ENCODE results near the gene TGFB1. TPM values are rescaled to one million over a fixed set of nuclear protein-coding genes. Genes with fewer than 3 reads are reported as not detected.

The TGFB1 gene
- total RNA-seq, 1 experiment from 2014 or later = 42.6 TPM

GRCh38 chr19:41359741-41360140 lies 6.0 kb upstream of the TGFB1 start:
- Histone ChIP-seq H3K36me3 (ENCODE audit: control insufficient read depth, insufficient read depth, low read length) (no peaks in the 10 kb centered on the region), H3K4me3 (ENCODE audit: low read depth in 2 of 2, low read length in 2 of 2) (no peak overlapping the region), H3K9me3 (ENCODE audit: control insufficient read depth, insufficient read depth, low read depth, low read length) (no peaks in the 10 kb centered on the region), H3K27ac (ENCODE audit: low read length) (no peak overlapping the region), H3K4me1 (ENCODE audit: control insufficient read depth, insufficient read depth, low read length) (peaks cover 3% of the 10 kb centered on the region), H3K27me3 (ENCODE audit: control insufficient read depth, insufficient read depth, low read length) (no peaks in the 10 kb centered on the region)
- TF ChIP-seq TCF7L2 (IDR thresholded peaks at IDR 0.05; ENCODE audit: low read depth, low read length) = no peak
- no peak for TF ChIP-seq CTCF (IDR thresholded peaks at IDR 0.05)
- no peak for TF ChIP-seq REST (IDR thresholded peaks at IDR 0.05; ENCODE audit: insufficient read depth in 1 of 2, low read depth in 2 of 2, low read length in 1 of 2)
- no peak for TF ChIP-seq SIN3A (IDR thresholded peaks at IDR 0.05; ENCODE audit: borderline replicate concordance, insufficient read depth, low read depth, low read length)
- TF ChIP-seq POLR2AphosphoS5 (IDR thresholded peaks at IDR 0.05; ENCODE audit: low read depth, low read length) = no peak
- POLR2A ChIA-PET = no interaction called here
- ATAC-seq (no peak), DNase-seq (ENCODE audit: low read depth, low spot score) (no peak)
- in situ Hi-C loops (cut with HindIII; ENCODE audit: low pct_unique_long_range_greater_than_20kb, low sequenced_read_pairs) (no loop called here), intact Hi-C loops (cut with micrococcal nuclease; ENCODE audit: unreplicated experiment) (no loop called here)
- CTCF ChIA-PET = no interaction called here
- BruUV-seq (replicated peaks) = no TSS peak

GRCh38 chr19:41357746-41358145 lies 4.0 kb upstream of the TGFB1 start:
- BruUV-seq (replicated peaks) = no TSS peak
- no peaks in the 10 kb centered on the region for H3K36me3 ChIP-seq (ENCODE audit: control insufficient read depth, insufficient read depth, low read length)
- no peaks in the 10 kb centered on the region for H3K4me1 ChIP-seq (ENCODE audit: control insufficient read depth, insufficient read depth, low read length)
- intact Hi-C loops (cut with micrococcal nuclease; ENCODE audit: unreplicated experiment) (no loop called here), in situ Hi-C loops (cut with HindIII; ENCODE audit: low pct_unique_long_range_greater_than_20kb, low sequenced_read_pairs) (no loop called here)
- POLR2A ChIA-PET = no interaction called here
- H3K4me3 ChIP-seq (ENCODE audit: low read depth in 2 of 2, low read length in 2 of 2) = no peak overlapping the region
- no peak for DNase-seq (ENCODE audit: low read depth, low spot score)
- H3K27ac ChIP-seq (ENCODE audit: low read length) = no peak overlapping the region
- H3K27me3 ChIP-seq (ENCODE audit: control insufficient read depth, insufficient read depth, low read length) = no peaks in the 10 kb centered on the region
- TF ChIP-seq REST (IDR thresholded peaks at IDR 0.05; ENCODE audit: insufficient read depth in 1 of 2, low read depth in 2 of 2, low read length in 1 of 2) = no peak
- CTCF ChIA-PET = no interaction called here
- no peak for ATAC-seq
- no peaks in the 10 kb centered on the region for H3K9me3 ChIP-seq (ENCODE audit: control insufficient read depth, insufficient read depth, low read depth, low read length)
